ENCODE measurements around the gene YWHAB.
"Not testable (repeated sequence)": the region's sequence is repeated elsewhere in the genome, so short reads cannot be mapped to it uniquely, and the experiment has no call there.

Gene YWHAB

GRCh38 chr20:44869471-44869870, 16.0 kb upstream of the YWHAB start:
- DNase-seq (ENCODE audit: low spot score), result no peak
- no peak for TF ChIP-seq CTCF (IDR thresholded peaks at IDR 0.05; ENCODE audit: extremely low read depth, missing control alignments)

GRCh38 chr20:44882360-44882759, 3.1 kb upstream of the YWHAB start:
- DNase-seq (ENCODE audit: low spot score), result not testable (repeated sequence)

- DNase-seq (ENCODE audit: low spot score), result no peak
- TF ChIP-seq CTCF (IDR thresholded peaks at IDR 0.05; ENCODE audit: extremely low read depth, missing control alignments), result no peak
Observed at GRCh38 chr20:44883214-44883902, 2.1 kb upstream of the YWHAB start.

GRCh38 chr20:44884907-44885391, 556 bp upstream of the YWHAB start:
- DNase-seq (ENCODE audit: low spot score), result no peak
- TF ChIP-seq CTCF (IDR thresholded peaks at IDR 0.05; ENCODE audit: extremely low read depth, missing control alignments), result no peak

- no peak for TF ChIP-seq CTCF (IDR thresholded peaks at IDR 0.05; ENCODE audit: extremely low read depth, missing control alignments)
- DNase-seq (ENCODE audit: low spot score), result no peak
Observed at GRCh38 chr20:44886266-44886651, 754 bp downstream of the YWHAB start.

- no peak for TF ChIP-seq CTCF (IDR thresholded peaks at IDR 0.05; ENCODE audit: extremely low read depth, missing control alignments)
- DNase-seq (ENCODE audit: low spot score), result no peak
Observed at GRCh38 chr20:44886828-44887227, 1.3 kb downstream of the YWHAB start.

- no peak for DNase-seq (ENCODE audit: low spot score)
- no peak for TF ChIP-seq CTCF (IDR thresholded peaks at IDR 0.05; ENCODE audit: extremely low read depth, missing control alignments)
Observed at GRCh38 chr20:44887466-44887865, 2.0 kb downstream of the YWHAB start.

All from GM20000 (cell line).